Measurements from ENCODE around the gene CDC20.

- TF ChIP-seq EP300 (IDR thresholded peaks at IDR 0.05), result no peak
- no peak for TF ChIP-seq POLR2AphosphoS5 (IDR thresholded peaks at IDR 0.05)
Observed at GRCh38 chr1:43319766-43320165, 39.0 kb upstream of the CDC20 start.

Measured in gastroesophageal sphincter (tissue), 2 donors.